ENCODE data around the gene TH. TPM values are rescaled to one million over a fixed set of nuclear protein-coding genes. Genes with fewer than 3 reads are reported as not detected.

TH gene
- total and polyA plus RNA-seq, 2 of the 8 experiments (the other 6 are each of a cell fraction or from before 2014, with no cell fraction given): 0.09 TPM; not detected in 1

DNA sequence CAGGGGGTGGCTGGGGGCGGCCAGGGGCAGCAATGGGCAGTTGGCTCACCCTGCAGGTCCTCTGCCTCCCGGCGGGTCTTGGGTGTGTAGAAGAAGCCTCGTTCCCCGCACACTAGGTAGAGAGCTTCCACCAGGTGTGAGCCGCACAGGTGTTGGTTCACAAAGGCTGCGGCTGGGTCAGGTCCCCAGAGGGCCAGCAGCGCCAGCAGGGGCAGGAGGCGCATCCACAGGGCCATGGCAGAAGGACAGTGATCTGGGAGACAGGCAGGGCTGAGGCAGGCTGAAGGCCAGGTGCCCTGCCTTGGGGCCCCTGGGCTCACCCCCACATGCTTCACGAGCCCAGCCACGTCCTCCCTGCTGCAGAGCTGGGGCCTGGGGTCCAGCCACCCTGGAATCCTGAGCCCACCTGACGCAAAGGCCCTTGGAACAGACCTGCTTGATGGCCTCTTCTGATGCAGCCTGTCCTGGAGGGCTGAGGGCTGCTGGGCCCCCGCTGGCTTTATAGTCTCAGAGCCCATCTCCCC, 10.8 kb downstream of the TH start, which contains the start of gene INS (continued):
- TF ChIP-seq, protein P1, sequence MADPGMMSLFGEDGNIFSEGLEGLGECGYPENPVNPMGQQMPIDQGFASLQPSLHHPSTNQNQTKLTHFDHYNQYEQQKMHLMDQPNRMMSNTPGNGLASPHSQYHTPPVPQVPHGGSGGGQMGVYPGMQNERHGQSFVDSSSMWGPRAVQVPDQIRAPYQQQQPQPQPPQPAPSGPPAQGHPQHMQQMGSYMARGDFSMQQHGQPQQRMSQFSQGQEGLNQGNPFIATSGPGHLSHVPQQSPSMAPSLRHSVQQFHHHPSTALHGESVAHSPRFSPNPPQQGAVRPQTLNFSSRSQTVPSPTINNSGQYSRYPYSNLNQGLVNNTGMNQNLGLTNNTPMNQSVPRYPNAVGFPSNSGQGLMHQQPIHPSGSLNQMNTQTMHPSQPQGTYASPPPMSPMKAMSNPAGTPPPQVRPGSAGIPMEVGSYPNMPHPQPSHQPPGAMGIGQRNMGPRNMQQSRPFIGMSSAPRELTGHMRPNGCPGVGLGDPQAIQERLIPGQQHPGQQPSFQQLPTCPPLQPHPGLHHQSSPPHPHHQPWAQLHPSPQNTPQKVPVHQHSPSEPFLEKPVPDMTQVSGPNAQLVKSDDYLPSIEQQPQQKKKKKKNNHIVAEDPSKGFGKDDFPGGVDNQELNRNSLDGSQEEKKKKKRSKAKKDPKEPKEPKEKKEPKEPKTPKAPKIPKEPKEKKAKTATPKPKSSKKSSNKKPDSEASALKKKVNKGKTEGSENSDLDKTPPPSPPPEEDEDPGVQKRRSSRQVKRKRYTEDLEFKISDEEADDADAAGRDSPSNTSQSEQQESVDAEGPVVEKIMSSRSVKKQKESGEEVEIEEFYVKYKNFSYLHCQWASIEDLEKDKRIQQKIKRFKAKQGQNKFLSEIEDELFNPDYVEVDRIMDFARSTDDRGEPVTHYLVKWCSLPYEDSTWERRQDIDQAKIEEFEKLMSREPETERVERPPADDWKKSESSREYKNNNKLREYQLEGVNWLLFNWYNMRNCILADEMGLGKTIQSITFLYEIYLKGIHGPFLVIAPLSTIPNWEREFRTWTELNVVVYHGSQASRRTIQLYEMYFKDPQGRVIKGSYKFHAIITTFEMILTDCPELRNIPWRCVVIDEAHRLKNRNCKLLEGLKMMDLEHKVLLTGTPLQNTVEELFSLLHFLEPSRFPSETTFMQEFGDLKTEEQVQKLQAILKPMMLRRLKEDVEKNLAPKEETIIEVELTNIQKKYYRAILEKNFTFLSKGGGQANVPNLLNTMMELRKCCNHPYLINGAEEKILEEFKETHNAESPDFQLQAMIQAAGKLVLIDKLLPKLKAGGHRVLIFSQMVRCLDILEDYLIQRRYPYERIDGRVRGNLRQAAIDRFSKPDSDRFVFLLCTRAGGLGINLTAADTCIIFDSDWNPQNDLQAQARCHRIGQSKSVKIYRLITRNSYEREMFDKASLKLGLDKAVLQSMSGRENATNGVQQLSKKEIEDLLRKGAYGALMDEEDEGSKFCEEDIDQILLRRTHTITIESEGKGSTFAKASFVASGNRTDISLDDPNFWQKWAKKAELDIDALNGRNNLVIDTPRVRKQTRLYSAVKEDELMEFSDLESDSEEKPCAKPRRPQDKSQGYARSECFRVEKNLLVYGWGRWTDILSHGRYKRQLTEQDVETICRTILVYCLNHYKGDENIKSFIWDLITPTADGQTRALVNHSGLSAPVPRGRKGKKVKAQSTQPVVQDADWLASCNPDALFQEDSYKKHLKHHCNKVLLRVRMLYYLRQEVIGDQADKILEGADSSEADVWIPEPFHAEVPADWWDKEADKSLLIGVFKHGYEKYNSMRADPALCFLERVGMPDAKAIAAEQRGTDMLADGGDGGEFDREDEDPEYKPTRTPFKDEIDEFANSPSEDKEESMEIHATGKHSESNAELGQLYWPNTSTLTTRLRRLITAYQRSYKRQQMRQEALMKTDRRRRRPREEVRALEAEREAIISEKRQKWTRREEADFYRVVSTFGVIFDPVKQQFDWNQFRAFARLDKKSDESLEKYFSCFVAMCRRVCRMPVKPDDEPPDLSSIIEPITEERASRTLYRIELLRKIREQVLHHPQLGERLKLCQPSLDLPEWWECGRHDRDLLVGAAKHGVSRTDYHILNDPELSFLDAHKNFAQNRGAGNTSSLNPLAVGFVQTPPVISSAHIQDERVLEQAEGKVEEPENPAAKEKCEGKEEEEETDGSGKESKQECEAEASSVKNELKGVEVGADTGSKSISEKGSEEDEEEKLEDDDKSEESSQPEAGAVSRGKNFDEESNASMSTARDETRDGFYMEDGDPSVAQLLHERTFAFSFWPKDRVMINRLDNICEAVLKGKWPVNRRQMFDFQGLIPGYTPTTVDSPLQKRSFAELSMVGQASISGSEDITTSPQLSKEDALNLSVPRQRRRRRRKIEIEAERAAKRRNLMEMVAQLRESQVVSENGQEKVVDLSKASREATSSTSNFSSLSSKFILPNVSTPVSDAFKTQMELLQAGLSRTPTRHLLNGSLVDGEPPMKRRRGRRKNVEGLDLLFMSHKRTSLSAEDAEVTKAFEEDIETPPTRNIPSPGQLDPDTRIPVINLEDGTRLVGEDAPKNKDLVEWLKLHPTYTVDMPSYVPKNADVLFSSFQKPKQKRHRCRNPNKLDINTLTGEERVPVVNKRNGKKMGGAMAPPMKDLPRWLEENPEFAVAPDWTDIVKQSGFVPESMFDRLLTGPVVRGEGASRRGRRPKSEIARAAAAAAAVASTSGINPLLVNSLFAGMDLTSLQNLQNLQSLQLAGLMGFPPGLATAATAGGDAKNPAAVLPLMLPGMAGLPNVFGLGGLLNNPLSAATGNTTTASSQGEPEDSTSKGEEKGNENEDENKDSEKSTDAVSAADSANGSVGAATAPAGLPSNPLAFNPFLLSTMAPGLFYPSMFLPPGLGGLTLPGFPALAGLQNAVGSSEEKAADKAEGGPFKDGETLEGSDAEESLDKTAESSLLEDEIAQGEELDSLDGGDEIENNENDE (IDR thresholded peaks at IDR 0.05; ENCODE audit: insufficient replicate concordance, low read length): no peak
- TF ChIP-seq SP4 (IDR thresholded peaks at IDR 0.05; ENCODE audit: low read length): no peak
